ENCODE measurements around the gene MPP3. TPM values are rescaled to one million over a fixed set of nuclear protein-coding genes. Genes with fewer than 3 reads are reported as not detected.

The MPP3 gene
- total and polyA plus RNA-seq, 4 donors: 9.9 to 38.7 (median 24.6) TPM

GRCh38 chr17:43809121-43809520, 23.8 kb downstream of the MPP3 start:
- no peak for TF ChIP-seq CTCF (IDR thresholded peaks at IDR 0.05; ENCODE audit: control extremely low read depth, extremely low read depth)
- no peak overlapping the region for H3K9ac ChIP-seq (ENCODE audit: insufficient read depth in 1 of 2, low read length in 2 of 2)
- H3K9me3 ChIP-seq (ENCODE audit: control insufficient read depth in 4 of 4, insufficient read depth in 3 of 4, low read length in 3 of 4): peaks cover 0 to 1% (median 0%) of the 10 kb centered on the region in 4 donors
- DNase-seq: no peak
- no peak for ATAC-seq (ENCODE audit: insufficient read depth, low FRiP score)
- no peaks in the 10 kb centered on the region for H3K27me3 ChIP-seq (ENCODE audit: control insufficient read depth in 3 of 3, insufficient read depth in 3 of 3, low read length in 2 of 3)
- H3K4me3 ChIP-seq: no peak overlapping the region
- H3K36me3 ChIP-seq (ENCODE audit: control insufficient read depth in 4 of 4, insufficient read depth in 4 of 4, low read length in 4 of 4): peaks cover 12 to 30% (median 19%) of the 10 kb centered on the region in 4 donors
- WGBS, 2 donors: 93 to 94% methylated on average over 5 of the region's 5 CpGs
- no peak overlapping the region for H3K27ac ChIP-seq (ENCODE audit: low read depth in 1 of 2, low read length in 1 of 2)
- H3K4me1 ChIP-seq (ENCODE audit: control insufficient read depth in 5 of 5, insufficient read depth in 5 of 5, low read length in 5 of 5): no peaks in the 10 kb centered on the region

DNA sequence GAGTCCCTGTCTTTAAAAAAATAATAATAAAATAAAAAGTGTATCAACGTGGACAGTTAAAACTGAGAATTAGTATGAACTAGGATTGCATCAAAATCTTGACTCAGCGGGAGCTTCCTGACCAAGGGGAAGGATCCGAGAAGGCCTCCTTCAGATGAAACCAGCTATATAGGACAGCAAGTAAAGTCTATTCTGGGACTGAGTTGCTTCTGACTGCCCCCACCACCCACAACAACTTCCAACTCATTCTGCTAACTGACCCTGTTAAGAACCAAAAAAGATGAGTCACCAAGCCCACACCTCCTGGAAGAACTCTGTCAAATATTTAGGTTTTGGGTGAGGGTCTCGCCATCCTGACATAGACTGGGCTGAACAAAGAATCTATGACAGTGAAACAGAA, 24.9 kb downstream of the MPP3 start:
- H3K27me3 ChIP-seq (ENCODE audit: control insufficient read depth in 3 of 3, insufficient read depth in 3 of 3, low read length in 2 of 3): no peaks in the 10 kb centered on the region
- DNase-seq (no peak), ATAC-seq (ENCODE audit: insufficient read depth, low FRiP score) (no peak)
- TF ChIP-seq CTCF (IDR thresholded peaks at IDR 0.05; ENCODE audit: control extremely low read depth, extremely low read depth): no peak
- H3K4me1 ChIP-seq (ENCODE audit: control insufficient read depth in 5 of 5, insufficient read depth in 5 of 5, low read length in 5 of 5): no peaks in the 10 kb centered on the region
- peaks cover 4 to 19% (median 14%) of the 10 kb centered on the region in 4 donors for H3K36me3 ChIP-seq (ENCODE audit: control insufficient read depth in 4 of 4, insufficient read depth in 4 of 4, low read length in 4 of 4)
- H3K27ac ChIP-seq (ENCODE audit: low read depth in 1 of 2, low read length in 1 of 2): no peak overlapping the region
- H3K9ac ChIP-seq (ENCODE audit: insufficient read depth in 1 of 2, low read length in 2 of 2): no peak overlapping the region
- peaks cover 0 to 1% (median 0%) of the 10 kb centered on the region in 4 donors for H3K9me3 ChIP-seq (ENCODE audit: control insufficient read depth in 4 of 4, insufficient read depth in 3 of 4, low read length in 3 of 4)
- 78 to 81% methylated on average over 4 of the region's 4 CpGs for WGBS, 2 donors
- no peak overlapping the region for H3K4me3 ChIP-seq

DNA sequence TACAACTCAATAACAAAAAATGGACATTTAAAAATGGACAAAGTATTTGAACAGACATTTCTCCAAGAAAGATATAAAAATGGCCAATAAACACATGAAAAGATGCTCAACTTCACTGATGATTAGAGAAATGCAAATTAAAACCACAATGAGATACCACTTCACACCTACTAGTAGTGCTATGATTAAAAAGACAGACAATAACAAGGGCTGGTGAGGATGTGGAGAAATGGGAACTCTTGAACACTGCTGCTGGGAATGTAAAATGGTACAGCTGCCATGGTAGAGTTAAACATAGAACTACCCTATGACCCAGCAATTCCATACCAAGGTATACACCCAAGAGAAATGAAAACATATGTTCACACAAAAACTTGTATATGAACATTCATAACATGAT, 27.8 kb downstream of the MPP3 start:
- DNase-seq: no peak
- Histone ChIP-seq H3K27me3 (ENCODE audit: control insufficient read depth in 3 of 3, insufficient read depth in 3 of 3, low read length in 2 of 3) (no peaks in the 10 kb centered on the region), H3K4me1 (ENCODE audit: control insufficient read depth in 5 of 5, insufficient read depth in 5 of 5, low read length in 5 of 5) (no peaks in the 10 kb centered on the region), H3K36me3 (ENCODE audit: control insufficient read depth in 4 of 4, insufficient read depth in 4 of 4, low read length in 4 of 4) (peaks cover 3 to 20% (median 6%) of the 10 kb centered on the region in 4 donors), H3K27ac (ENCODE audit: low read depth in 1 of 2, low read length in 1 of 2) (no peak overlapping the region), H3K9ac (ENCODE audit: insufficient read depth in 1 of 2, low read length in 2 of 2) (no peak overlapping the region), H3K9me3 (ENCODE audit: control insufficient read depth in 4 of 4, insufficient read depth in 3 of 4, low read length in 3 of 4) (peaks cover 0 to 1% (median 0%) of the 10 kb centered on the region in 4 donors), H3K4me3 (no peak overlapping the region)
- ATAC-seq (ENCODE audit: insufficient read depth, low FRiP score): no peak
- no peak for TF ChIP-seq CTCF (IDR thresholded peaks at IDR 0.05; ENCODE audit: control extremely low read depth, extremely low read depth)

DNA sequence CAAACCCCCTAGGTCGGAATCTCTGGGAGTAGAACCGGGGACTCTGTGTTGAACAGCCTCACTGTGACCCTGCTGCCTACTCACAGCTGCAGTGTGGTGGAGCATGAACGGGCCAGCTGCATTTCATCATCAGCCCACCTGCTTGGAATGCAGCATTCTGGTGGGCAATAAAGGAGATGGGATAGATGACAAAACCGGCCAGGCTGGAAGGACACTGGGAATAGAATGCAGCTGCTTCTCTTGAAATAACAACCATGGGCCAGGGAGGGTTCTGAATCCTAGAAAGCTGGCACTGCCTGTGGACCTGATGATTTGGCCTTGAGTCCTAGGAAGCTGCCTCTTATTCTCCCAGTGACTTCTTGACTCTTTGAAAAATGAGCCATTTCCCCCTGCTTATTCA, 29.2 kb downstream of the MPP3 start:
- ATAC-seq (ENCODE audit: insufficient read depth, low FRiP score): no peak

More for the DNA sequence above, 29.2 kb downstream of the MPP3 start:
- 74 to 76% methylated on average over 4 of the region's 4 CpGs for WGBS, 2 donors
- DNase-seq: no peak
- TF ChIP-seq CTCF (IDR thresholded peaks at IDR 0.05; ENCODE audit: control extremely low read depth, extremely low read depth): no peak
- H3K36me3 ChIP-seq (ENCODE audit: control insufficient read depth in 4 of 4, insufficient read depth in 4 of 4, low read length in 4 of 4): peaks cover 0 to 20% (median 6%) of the 10 kb centered on the region in 4 donors
- no peaks in the 10 kb centered on the region for H3K9me3 ChIP-seq (ENCODE audit: control insufficient read depth in 4 of 4, insufficient read depth in 3 of 4, low read length in 3 of 4)
- no peaks in the 10 kb centered on the region for H3K4me1 ChIP-seq (ENCODE audit: control insufficient read depth in 5 of 5, insufficient read depth in 5 of 5, low read length in 5 of 5)
- H3K4me3 ChIP-seq: no peak overlapping the region
- H3K27me3 ChIP-seq (ENCODE audit: control insufficient read depth in 3 of 3, insufficient read depth in 3 of 3, low read length in 2 of 3): no peaks in the 10 kb centered on the region
- H3K27ac ChIP-seq (ENCODE audit: low read depth in 1 of 2, low read length in 1 of 2): no peak overlapping the region
- H3K9ac ChIP-seq (ENCODE audit: insufficient read depth in 1 of 2, low read length in 2 of 2): no peak overlapping the region

All from lung (tissue), 12 donors.